ENCODE results near the gene NLGN1. TPM values are rescaled to one million over a fixed set of nuclear protein-coding genes. Genes with fewer than 3 reads are reported as not detected.

Gene NLGN1
- total RNA-seq, 1 experiment from 2014 or later = not detected

GRCh38 chr3:173650596-173650995 lies 253.1 kb downstream of the NLGN1 start (continued):
- no peak for TF ChIP-seq MAX (IDR thresholded peaks at IDR 0.05)
- TF ChIP-seq ZFX (IDR thresholded peaks at IDR 0.05) = no peak
- TF ChIP-seq YY1 (IDR thresholded peaks at IDR 0.05; ENCODE audit: extremely low read depth, insufficient replicate concordance, low read depth, low read length) = no peak

GRCh38 chr3:173652093-173652492 lies 254.5 kb downstream of the NLGN1 start:
- TF ChIP-seq EZH2 (IDR thresholded peaks at IDR 0.05) (no peak), POLR2AphosphoS5 (IDR thresholded peaks at IDR 0.05; ENCODE audit: low read depth, low read length) (no peak), ELF1 (IDR thresholded peaks at IDR 0.05; ENCODE audit: borderline replicate concordance, low read depth) (no peak), SP1 (IDR thresholded peaks at IDR 0.05; ENCODE audit: low read depth) (no peak), CTCF (IDR thresholded peaks at IDR 0.05 in 2 of 3, conservative IDR thresholded peaks at IDR 0.05 in 1 of 3; ENCODE audit: borderline replicate concordance in 1 of 3, insufficient read depth in 1 of 3, low read depth in 2 of 3, low read length in 2 of 3) (no peak), YY1 (IDR thresholded peaks at IDR 0.05; ENCODE audit: extremely low read depth, insufficient replicate concordance, low read depth, low read length) (no peak), JUND (IDR thresholded peaks at IDR 0.05) (no peak), EZH2phosphoT487 (IDR thresholded peaks at IDR 0.05; ENCODE audit: borderline replicate concordance) (no peak), CBX3 (IDR thresholded peaks at IDR 0.05; ENCODE audit: low read depth) (no peak), EGR1 (IDR thresholded peaks at IDR 0.05; ENCODE audit: low read depth) (no peak)
- no peak for DNase-seq (ENCODE audit: low read depth, low spot score)
- no peak overlapping the region for H2AFZ ChIP-seq (ENCODE audit: low read depth, low read length, poor library complexity, severe bottlenecking)
- no peaks in the 10 kb centered on the region for H3K4me1 ChIP-seq (ENCODE audit: control insufficient read depth in 1 of 2, insufficient read depth in 2 of 2, low read length in 2 of 2)
- no peak overlapping the region for H3K9ac ChIP-seq (ENCODE audit: low read length)
- no peaks in the 10 kb centered on the region for H3K27me3 ChIP-seq (ENCODE audit: insufficient read depth, low read length)
- H3K4me2 ChIP-seq (ENCODE audit: low read length) = no peak overlapping the region
- no peak for ATAC-seq
- RAD21 ChIA-PET (ENCODE audit: low non-redundant PET in 1 of 2, low total read pairs in 2 of 2, uncharacterized antibody in 2 of 2, unreplicated experiment in 2 of 2) = no interaction called here
- H3K4me3 ChIP-seq (replicated peaks in 1 of 2; ENCODE audit: low read depth in 1 of 2, low read length in 2 of 2) = no peak overlapping the region
- CTCF ChIA-PET = no interaction called here
- no peak overlapping the region for H3K27ac ChIP-seq (ENCODE audit: low read depth, low read length)
- intact Hi-C loops (cut with micrococcal nuclease) = no loop called here
- no TSS peak for BruUV-seq (replicated peaks)
- POLR2A ChIA-PET = no interaction called here
- H3K9me2 ChIP-seq (ENCODE audit: insufficient read depth) = no peaks in the 10 kb centered on the region
- no peaks in the 10 kb centered on the region for H3K9me3 ChIP-seq (ENCODE audit: control insufficient read depth in 1 of 2, insufficient read depth in 1 of 2, low read depth in 1 of 2, low read length in 2 of 2)
- no peaks in the 10 kb centered on the region for H3K79me2 ChIP-seq (ENCODE audit: insufficient read depth, low read length)
- no peaks in the 10 kb centered on the region for H3K36me3 ChIP-seq (ENCODE audit: control insufficient read depth in 1 of 2, insufficient read depth in 2 of 2, low read length in 2 of 2)
- no peaks in the 10 kb centered on the region for H4K20me1 ChIP-seq (ENCODE audit: insufficient read depth)
